HepG2 (cell line): Measurements from ENCODE around the gene DNMT3B. TPM values are rescaled to one million over a fixed set of nuclear protein-coding genes. Genes with fewer than 3 reads are reported as not detected.

Experiments used
- MZF1 ChIP-seq: sonication (generic); formaldehyde crosslinking; IDR thresholded peaks from 2 replicates; pipeline ENCODE4 v1.8.1; 2023; ENCODE audit warnings: mild to moderate bottlenecking, missing genetic modification reagents, borderline replicate concordance
- PRMT3 ChIP-seq: sonication (generic); formaldehyde crosslinking; IDR thresholded peaks from 2 replicates; pipeline ENCODE4 v1.8.1; 2022; ENCODE audit warnings: low read depth, mild to moderate bottlenecking, moderate library complexity, missing genetic modification reagents, borderline replicate concordance
- RFXAP ChIP-seq: sonication (generic); formaldehyde crosslinking; IDR thresholded peaks from 2 replicates; pipeline ENCODE4 v1.4.0; 2020; ENCODE audit warnings: missing genetic modification reagents, borderline replicate concordance
- ZNF629 ChIP-seq: sonication (generic); formaldehyde crosslinking; conservative IDR thresholded peaks from 2 replicates; pipeline ENCODE4 v1.5.0; 2020; ENCODE audit warnings: missing genetic modification reagents
- ZNF768 ChIP-seq: sonication (generic); formaldehyde crosslinking; IDR thresholded peaks from 2 replicates; pipeline ENCODE4 v1.4.0; 2020; ENCODE audit warnings: missing genetic modification reagents
- ZNF788 ChIP-seq: sonication (generic); formaldehyde crosslinking; IDR thresholded peaks from 2 replicates; pipeline ENCODE4 v1.5.0; 2020; ENCODE audit warnings: mild to moderate bottlenecking, missing genetic modification reagents, borderline replicate concordance
- ZNF790 ChIP-seq: sonication (generic); formaldehyde crosslinking; IDR thresholded peaks from 2 replicates; pipeline ENCODE4 v1.8.0; 2022; ENCODE audit warnings: missing genetic modification reagents, mild to moderate bottlenecking, borderline replicate concordance
- polyA plus RNA-seq, 8 experiments: library from polyadenylated mRNA; depleted of rRNA in 3 of 8; stranded (reverse) in 7 of 8; unstranded in 1 of 8; fragments of >200 nt; fragmentation: Illumina TruSeq in 4 of 8; extraction: Trizol in 4 of 8; gene quantifications; 2 replicates each; pipeline versions ENCODE4 v1.2.1 to v1.2.3, GENCODE V29; 2011 to 2016; ENCODE audit warnings: low read depth in 4 of 8, missing spikeins in 1 of 8, mixed read lengths in 1 of 8; ENCODE audit not compliant: insufficient read depth in 1 of 8
- total RNA-seq, 5 experiments: library from RNA; depleted of rRNA; stranded (reverse); fragments of >200 nt; fragmentation: Illumina TruSeq; extraction: Trizol; gene quantifications; 2 replicates each; pipeline ENCODE4 v1.2.3, GENCODE V29; 2016; ENCODE audit warnings: low read depth in 1 of 5
- TF ChIP-seq, protein P1 (sequence below), 2 experiments: sonication (generic) in 1 of 2; formaldehyde crosslinking in 1 of 2; IDR thresholded peaks; 2 replicates each; pipeline versions ENCODE4 v1.6.1 to v1.9.0; 2014 to 2022; ENCODE audit warnings: antibody characterized with exemption in 1 of 2, borderline replicate concordance in 1 of 2, inconsistent platforms in 1 of 2, low read depth in 1 of 2, missing genetic modification reagents in 1 of 2
- TF ChIP-seq, protein P2 (sequence below): sonication (generic); formaldehyde crosslinking; IDR thresholded peaks from 2 replicates; pipeline ENCODE4 v1.4.0; 2020; ENCODE audit warnings: missing genetic modification reagents
- TF ChIP-seq, protein P3 (sequence below): sonication (generic); formaldehyde crosslinking; IDR thresholded peaks from 2 replicates; pipeline ENCODE4 v1.4.0; 2020; ENCODE audit warnings: missing genetic modification reagents
- TF ChIP-seq, protein P4 (sequence below): sonication (generic); formaldehyde crosslinking; conservative IDR thresholded peaks from 2 replicates; pipeline ENCODE4 v1.8.1; 2023; ENCODE audit warnings: missing genetic modification reagents
- TF ChIP-seq, protein P5 (sequence below): sonication (generic); formaldehyde crosslinking; IDR thresholded peaks from 2 replicates; pipeline ENCODE4 v1.4.0; 2020; ENCODE audit warnings: missing genetic modification reagents, borderline replicate concordance

The DNMT3B gene
- total and polyA plus RNA-seq, 2 of the 13 experiments (the other 11 are each of a cell fraction or from before 2014, with no cell fraction given) = 3.8 to 13.9 TPM

DNA sequence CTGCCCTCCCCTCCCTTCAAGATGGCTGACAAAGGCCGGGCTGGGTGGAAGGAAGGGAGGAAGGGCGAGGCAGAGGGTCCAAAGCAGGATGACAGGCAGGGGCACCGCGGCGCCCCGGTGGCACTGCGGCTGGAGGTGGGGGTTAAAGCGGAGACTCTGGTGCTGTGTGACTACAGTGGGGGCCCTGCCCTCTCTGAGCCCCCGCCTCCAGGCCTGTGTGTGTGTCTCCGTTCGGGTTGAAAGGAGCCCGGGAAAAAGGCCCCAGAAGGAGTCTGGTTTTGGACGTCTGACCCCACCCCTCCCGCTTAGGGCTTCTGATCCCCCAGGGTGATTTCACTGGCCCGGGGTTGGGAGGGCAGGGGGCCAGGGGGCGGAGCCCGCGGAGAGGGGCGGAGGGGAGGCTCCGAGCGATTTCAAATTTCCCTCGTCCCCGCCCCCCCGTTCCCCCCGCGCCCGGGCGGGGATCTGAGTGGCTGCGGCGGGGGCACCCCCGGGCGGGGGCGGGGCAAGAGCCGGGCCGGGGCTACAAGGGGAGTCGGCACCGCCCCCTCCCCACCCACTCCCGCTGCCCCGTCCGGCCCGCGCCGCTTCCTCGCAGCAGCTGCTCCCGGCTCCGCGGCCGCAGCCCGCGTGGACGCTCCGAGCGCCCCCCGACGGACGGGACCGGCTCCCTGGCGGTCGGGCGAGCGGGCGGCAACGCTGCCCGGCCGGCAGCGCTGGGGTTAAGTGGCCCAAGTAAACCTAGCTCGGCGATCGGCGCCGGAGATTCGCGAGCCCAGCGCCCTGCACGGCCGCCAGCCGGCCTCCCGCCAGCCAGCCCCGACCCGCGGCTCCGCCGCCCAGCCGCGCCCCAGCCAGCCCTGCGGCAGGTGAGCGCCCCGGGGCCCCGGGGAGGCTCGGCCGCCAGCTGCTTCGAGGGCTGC, at the start of gene DNMT3B (continued):
- TF ChIP-seq, protein P1, sequence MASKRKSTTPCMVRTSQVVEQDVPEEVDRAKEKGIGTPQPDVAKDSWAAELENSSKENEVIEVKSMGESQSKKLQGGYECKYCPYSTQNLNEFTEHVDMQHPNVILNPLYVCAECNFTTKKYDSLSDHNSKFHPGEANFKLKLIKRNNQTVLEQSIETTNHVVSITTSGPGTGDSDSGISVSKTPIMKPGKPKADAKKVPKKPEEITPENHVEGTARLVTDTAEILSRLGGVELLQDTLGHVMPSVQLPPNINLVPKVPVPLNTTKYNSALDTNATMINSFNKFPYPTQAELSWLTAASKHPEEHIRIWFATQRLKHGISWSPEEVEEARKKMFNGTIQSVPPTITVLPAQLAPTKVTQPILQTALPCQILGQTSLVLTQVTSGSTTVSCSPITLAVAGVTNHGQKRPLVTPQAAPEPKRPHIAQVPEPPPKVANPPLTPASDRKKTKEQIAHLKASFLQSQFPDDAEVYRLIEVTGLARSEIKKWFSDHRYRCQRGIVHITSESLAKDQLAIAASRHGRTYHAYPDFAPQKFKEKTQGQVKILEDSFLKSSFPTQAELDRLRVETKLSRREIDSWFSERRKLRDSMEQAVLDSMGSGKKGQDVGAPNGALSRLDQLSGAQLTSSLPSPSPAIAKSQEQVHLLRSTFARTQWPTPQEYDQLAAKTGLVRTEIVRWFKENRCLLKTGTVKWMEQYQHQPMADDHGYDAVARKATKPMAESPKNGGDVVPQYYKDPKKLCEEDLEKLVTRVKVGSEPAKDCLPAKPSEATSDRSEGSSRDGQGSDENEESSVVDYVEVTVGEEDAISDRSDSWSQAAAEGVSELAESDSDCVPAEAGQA (IDR thresholded peaks at IDR 0.05; ENCODE audit: low read depth) = peak; percentile 21; the same call in 1 of the 2 replicates
- TF ChIP-seq, protein P1 (CRISPR knock-in tag; IDR thresholded peaks at IDR 0.05; ENCODE audit: borderline replicate concordance) = no peak; the same call in 1 of the 2 replicates
- peak; percentile 61; the same call in 1 of the 2 replicates for TF ChIP-seq RFXAP (CRISPR knock-in tag)
- peak; percentile 100 for TF ChIP-seq ZNF768
- TF ChIP-seq, protein P2, sequence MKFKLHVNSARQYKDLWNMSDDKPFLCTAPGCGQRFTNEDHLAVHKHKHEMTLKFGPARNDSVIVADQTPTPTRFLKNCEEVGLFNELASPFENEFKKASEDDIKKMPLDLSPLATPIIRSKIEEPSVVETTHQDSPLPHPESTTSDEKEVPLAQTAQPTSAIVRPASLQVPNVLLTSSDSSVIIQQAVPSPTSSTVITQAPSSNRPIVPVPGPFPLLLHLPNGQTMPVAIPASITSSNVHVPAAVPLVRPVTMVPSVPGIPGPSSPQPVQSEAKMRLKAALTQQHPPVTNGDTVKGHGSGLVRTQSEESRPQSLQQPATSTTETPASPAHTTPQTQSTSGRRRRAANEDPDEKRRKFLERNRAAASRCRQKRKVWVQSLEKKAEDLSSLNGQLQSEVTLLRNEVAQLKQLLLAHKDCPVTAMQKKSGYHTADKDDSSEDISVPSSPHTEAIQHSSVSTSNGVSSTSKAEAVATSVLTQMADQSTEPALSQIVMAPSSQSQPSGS (CRISPR knock-in tag) = no peak
- TF ChIP-seq ZNF790 (CRISPR knock-in tag) = no peak; the same call in 1 of the 2 replicates
- no peak for TF ChIP-seq MZF1 (CRISPR knock-in tag)
- TF ChIP-seq, protein P3, sequence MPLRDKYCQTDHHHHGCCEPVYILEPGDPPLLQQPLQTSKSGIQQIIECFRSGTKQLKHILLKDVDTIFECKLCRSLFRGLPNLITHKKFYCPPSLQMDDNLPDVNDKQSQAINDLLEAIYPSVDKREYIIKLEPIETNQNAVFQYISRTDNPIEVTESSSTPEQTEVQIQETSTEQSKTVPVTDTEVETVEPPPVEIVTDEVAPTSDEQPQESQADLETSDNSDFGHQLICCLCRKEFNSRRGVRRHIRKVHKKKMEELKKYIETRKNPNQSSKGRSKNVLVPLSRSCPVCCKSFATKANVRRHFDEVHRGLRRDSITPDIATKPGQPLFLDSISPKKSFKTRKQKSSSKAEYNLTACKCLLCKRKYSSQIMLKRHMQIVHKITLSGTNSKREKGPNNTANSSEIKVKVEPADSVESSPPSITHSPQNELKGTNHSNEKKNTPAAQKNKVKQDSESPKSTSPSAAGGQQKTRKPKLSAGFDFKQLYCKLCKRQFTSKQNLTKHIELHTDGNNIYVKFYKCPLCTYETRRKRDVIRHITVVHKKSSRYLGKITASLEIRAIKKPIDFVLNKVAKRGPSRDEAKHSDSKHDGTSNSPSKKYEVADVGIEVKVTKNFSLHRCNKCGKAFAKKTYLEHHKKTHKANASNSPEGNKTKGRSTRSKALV (CRISPR knock-in tag) = peak; percentile 2; the same call in 1 of the 2 replicates
- peak; percentile 41; the same call in 1 of the 2 replicates for TF ChIP-seq ZNF629 (CRISPR knock-in tag)
- no peak for TF ChIP-seq PRMT3 (CRISPR knock-in tag)
- TF ChIP-seq, protein P4, sequence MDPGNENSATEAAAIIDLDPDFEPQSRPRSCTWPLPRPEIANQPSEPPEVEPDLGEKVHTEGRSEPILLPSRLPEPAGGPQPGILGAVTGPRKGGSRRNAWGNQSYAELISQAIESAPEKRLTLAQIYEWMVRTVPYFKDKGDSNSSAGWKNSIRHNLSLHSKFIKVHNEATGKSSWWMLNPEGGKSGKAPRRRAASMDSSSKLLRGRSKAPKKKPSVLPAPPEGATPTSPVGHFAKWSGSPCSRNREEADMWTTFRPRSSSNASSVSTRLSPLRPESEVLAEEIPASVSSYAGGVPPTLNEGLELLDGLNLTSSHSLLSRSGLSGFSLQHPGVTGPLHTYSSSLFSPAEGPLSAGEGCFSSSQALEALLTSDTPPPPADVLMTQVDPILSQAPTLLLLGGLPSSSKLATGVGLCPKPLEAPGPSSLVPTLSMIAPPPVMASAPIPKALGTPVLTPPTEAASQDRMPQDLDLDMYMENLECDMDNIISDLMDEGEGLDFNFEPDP = 0 out of 2 replicates have a peak, but pooled peaks have one; percentile 79
- TF ChIP-seq, protein P5, sequence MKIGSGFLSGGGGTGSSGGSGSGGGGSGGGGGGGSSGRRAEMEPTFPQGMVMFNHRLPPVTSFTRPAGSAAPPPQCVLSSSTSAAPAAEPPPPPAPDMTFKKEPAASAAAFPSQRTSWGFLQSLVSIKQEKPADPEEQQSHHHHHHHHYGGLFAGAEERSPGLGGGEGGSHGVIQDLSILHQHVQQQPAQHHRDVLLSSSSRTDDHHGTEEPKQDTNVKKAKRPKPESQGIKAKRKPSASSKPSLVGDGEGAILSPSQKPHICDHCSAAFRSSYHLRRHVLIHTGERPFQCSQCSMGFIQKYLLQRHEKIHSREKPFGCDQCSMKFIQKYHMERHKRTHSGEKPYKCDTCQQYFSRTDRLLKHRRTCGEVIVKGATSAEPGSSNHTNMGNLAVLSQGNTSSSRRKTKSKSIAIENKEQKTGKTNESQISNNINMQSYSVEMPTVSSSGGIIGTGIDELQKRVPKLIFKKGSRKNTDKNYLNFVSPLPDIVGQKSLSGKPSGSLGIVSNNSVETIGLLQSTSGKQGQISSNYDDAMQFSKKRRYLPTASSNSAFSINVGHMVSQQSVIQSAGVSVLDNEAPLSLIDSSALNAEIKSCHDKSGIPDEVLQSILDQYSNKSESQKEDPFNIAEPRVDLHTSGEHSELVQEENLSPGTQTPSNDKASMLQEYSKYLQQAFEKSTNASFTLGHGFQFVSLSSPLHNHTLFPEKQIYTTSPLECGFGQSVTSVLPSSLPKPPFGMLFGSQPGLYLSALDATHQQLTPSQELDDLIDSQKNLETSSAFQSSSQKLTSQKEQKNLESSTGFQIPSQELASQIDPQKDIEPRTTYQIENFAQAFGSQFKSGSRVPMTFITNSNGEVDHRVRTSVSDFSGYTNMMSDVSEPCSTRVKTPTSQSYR = no peak; the same call in 1 of the 2 replicates
- no peak; the same call in 1 of the 2 replicates for TF ChIP-seq ZNF788
